Muscle of back (tissue), 11 donors: ENCODE data around the gene RAB11FIP3. TPM values are rescaled to one million over a fixed set of nuclear protein-coding genes. Genes with fewer than 3 reads are reported as not detected.

Experiments used
- DNase-seq, 3 donors: peaks; one replicate each; pipeline versions ENCODE4 v3.0.0 to v3.0.0-alpha.2; 2013
- polyA plus RNA-seq, 10 donors: library from polyadenylated mRNA; unstranded; fragments of 120-200 nt; gene quantifications; one replicate each; pipeline ENCODE4 v1.2.1, GENCODE V29; 2013; ENCODE audit not compliant: insufficient read length in 10 of 10

The RAB11FIP3 gene
- polyA plus RNA-seq, 10 donors: 20.3 to 33.9 (median 28.5) TPM

- no peak for DNase-seq
Observed at GRCh38 chr16:512802-513201, 87.4 kb downstream of the RAB11FIP3 start.

- DNase-seq: no peak
Observed at GRCh38 chr16:513950-514349, 88.5 kb downstream of the RAB11FIP3 start.

- no peak for DNase-seq
Observed at GRCh38 chr16:515175-515938, 89.9 kb downstream of the RAB11FIP3 start.

- DNase-seq: no peak
Observed at GRCh38 chr16:515939-516226, 90.4 kb downstream of the RAB11FIP3 start.

GRCh38 chr16:516301-516700, 90.9 kb downstream of the RAB11FIP3 start:
- no peak for DNase-seq

GRCh38 chr16:518858-519257, 93.4 kb downstream of the RAB11FIP3 start:
- no peak for DNase-seq

GRCh38 chr16:519425-519824, 94.0 kb downstream of the RAB11FIP3 start:
- DNase-seq: no peak

GRCh38 chr16:519841-520687, 94.6 kb downstream of the RAB11FIP3 start:
- DNase-seq: no peak

- DNase-seq: no peak
Observed at GRCh38 chr16:520847-521246, 95.4 kb downstream of the RAB11FIP3 start.

- no peak for DNase-seq
Observed at GRCh38 chr16:521381-522210, 96.1 kb downstream of the RAB11FIP3 start.

GRCh38 chr16:522320-523096, 97.1 kb downstream of the RAB11FIP3 start:
- DNase-seq: no peak

- no peak for DNase-seq
Observed at GRCh38 chr16:523097-523741, 97.8 kb downstream of the RAB11FIP3 start.

- no peak for DNase-seq
Observed at GRCh38 chr16:524274-525040, 99.0 kb downstream of the RAB11FIP3 start.

- no peak for DNase-seq
Observed at GRCh38 chr16:525123-525519, 99.7 kb downstream of the RAB11FIP3 start.

- peak in 2 of 3 donors; percentile 28 to 56 for DNase-seq
Observed at GRCh38 chr16:525520-526180, 100.2 kb downstream of the RAB11FIP3 start.

GRCh38 chr16:526181-527014, 100.9 kb downstream of the RAB11FIP3 start:
- DNase-seq: no peak

GRCh38 chr16:527015-527903, 101.8 kb downstream of the RAB11FIP3 start, which contains the start of gene CAPN15:
Gene CAPN15, plus strand, starts transcription at chr16:527712. Its CDS starts 19,127 bp downstream, at chr16:546839.
- DNase-seq: peak; percentile 87 to 97 (median 94)
